Erythroblast (primary cell): ENCODE data around the gene AK3.

ENCODE experiments used
- GATA1 ChIP-seq: IDR thresholded peaks from 2 replicates; pipeline ENCODE4 v1.6.1; 2011; ENCODE audit warnings: low read depth, mild to moderate bottlenecking, control low read depth, low read length, moderate library complexity
- POLR2A ChIP-seq: IDR thresholded peaks from 2 replicates; pipeline ENCODE4 v1.6.1; 2011; ENCODE audit warnings: mild to moderate bottlenecking, low read length

- TF ChIP-seq POLR2A, result no peak
- TF ChIP-seq GATA1, result no peak
Observed at GRCh38 chr9:4680173-4680525, 60.9 kb downstream of the AK3 start.
